HepG2 (cell line): ENCODE data around the gene NEK5. TPM values are rescaled to one million over a fixed set of nuclear protein-coding genes. Genes with fewer than 3 reads are reported as not detected.

ENCODE experiments used
- ATAC-seq: fragments of 200-7000 bp; cut with Tn5 transposase; 3 replicates; pipeline ENCODE4 v1.9.1; 2020; ENCODE audit warnings: mild to moderate bottlenecking, moderate library complexity
- BruUV-seq: library from RNA; stranded (reverse); fragments of 400-500 nt; replicated peaks from 2 replicates; lab custom pipeline; 2021; lab: Mats Ljungman, UMichigan
- CTCF ChIA-PET: fragments of 300-600 bp; formaldehyde crosslinking; extraction: SDS; loops from one replicate; lab custom pipeline; 2021; ENCODE audit warnings: low total read pairs, inconsistent platforms, low intra/inter-chr PET ratio; lab: Yijun Ruan, JAX
- POLR2A ChIA-PET: fragments of 350-600 bp; sonication (Branson Sonifier 250); formaldehyde crosslinking; loops from one replicate; lab custom pipeline; 2020; ENCODE audit warnings: antibody characterized with exemption, inconsistent platforms; lab: Yijun Ruan, JAX
- DNase-seq: peaks from one replicate; pipeline ENCODE4 v3.0.0-alpha.2; 2015; ENCODE audit warnings: low spot score
- FAIRE-seq: peaks from 3 replicates; lab custom pipeline; 2011; peaks lifted over from hg19 to GRCh38; lab: Jason Lieb, UNC
- H2AFZ ChIP-seq: one replicate; pipeline ENCODE4 v1.6.1; 2011; ENCODE audit warnings: low read length, inconsistent platforms
- H3K27ac ChIP-seq: fragments of 300-600 bp; 3 replicates; pipeline ENCODE4 v1.8.0; 2011; ENCODE audit warnings: mixed run types, mild to moderate bottlenecking, mixed read lengths, low read length, inconsistent platforms; ENCODE audit not compliant: insufficient read depth; ENCODE audit errors: extremely low read length
- H3K27me3 ChIP-seq, 2 experiments: fragments of 200-600 bp in 1 of 2; 2 replicates in 1 of 2; 3 replicates in 1 of 2; pipeline versions ENCODE4 v1.6.0 to v1.8.0; 2011; ENCODE audit warnings: low read length in 2 of 2, mild to moderate bottlenecking in 2 of 2, moderate library complexity in 2 of 2, inconsistent platforms in 1 of 2; ENCODE audit not compliant: insufficient read depth in 2 of 2, control insufficient read depth in 1 of 2
- H3K36me3 ChIP-seq, 2 experiments: fragments of 200-600 bp in 1 of 2; replicated peaks in 1 of 2; 2 replicates in 1 of 2; 3 replicates in 1 of 2; pipeline versions ENCODE4 v1.5.1 to v1.8.0; 2011; ENCODE audit warnings: low read length in 2 of 2, inconsistent platforms in 1 of 2; ENCODE audit not compliant: insufficient read depth in 2 of 2, control insufficient read depth in 1 of 2
- H3K4me1 ChIP-seq: 2 replicates; pipeline ENCODE4 v1.5.1; 2012; ENCODE audit warnings: low read length, inconsistent platforms; ENCODE audit not compliant: insufficient read depth
- H3K4me2 ChIP-seq: 2 replicates; pipeline ENCODE4 v1.6.0; 2011; ENCODE audit warnings: low read depth, low read length, inconsistent platforms
- H3K4me3 ChIP-seq, 3 experiments: fragments of 200-600 bp in 1 of 3; sonication (generic), shearing (Covaris generic) in 1 of 3; replicated peaks in 1 of 3; 2 replicates each; pipeline ENCODE4 v1.5.1; 2011 to 2016; ENCODE audit warnings: low read length in 3 of 3, inconsistent platforms in 2 of 3, low read depth in 2 of 3, mild to moderate bottlenecking in 2 of 3, control low read depth in 1 of 3, mixed read lengths in 1 of 3; ENCODE audit not compliant: insufficient read depth in 1 of 3
- H3K79me2 ChIP-seq: one replicate; pipeline ENCODE4 v1.6.1; 2011; ENCODE audit warnings: low read length, inconsistent platforms; ENCODE audit not compliant: insufficient read depth
- H3K9ac ChIP-seq: 2 replicates; pipeline ENCODE4 v1.6.0; 2011; ENCODE audit warnings: mild to moderate bottlenecking, low read depth, low read length, inconsistent platforms; ENCODE audit not compliant: insufficient read depth
- H3K9me3 ChIP-seq: 2 replicates; pipeline ENCODE4 v1.5.1; 2012; ENCODE audit warnings: mild to moderate bottlenecking, low read length
- H4K20me1 ChIP-seq: 2 replicates; pipeline ENCODE4 v1.6.0; 2011; ENCODE audit warnings: inconsistent platforms, mild to moderate bottlenecking, low read length, moderate library complexity; ENCODE audit not compliant: insufficient read depth
- BRCA1 ChIP-seq: sonication (generic); formaldehyde crosslinking; IDR thresholded peaks from 2 replicates; pipeline ENCODE4 v1.4.0; 2020; ENCODE audit warnings: missing genetic modification reagents
- ESRRA ChIP-seq: sonication (generic); formaldehyde crosslinking; IDR thresholded peaks from 2 replicates; pipeline ENCODE4 v1.5.1; 2020; ENCODE audit warnings: mild to moderate bottlenecking, low read depth, missing genetic modification reagents
- FOSL2 ChIP-seq: sonication (generic); formaldehyde crosslinking; IDR thresholded peaks from 2 replicates; pipeline ENCODE4 v1.4.0; 2020; ENCODE audit warnings: missing genetic modification reagents
- KLF6 ChIP-seq: IDR thresholded peaks from 2 replicates; pipeline ENCODE4 v1.8.0; 2016; ENCODE audit warnings: missing biosample characterization, missing genetic modification reagents
- MYPOP ChIP-seq: sonication (generic); formaldehyde crosslinking; IDR thresholded peaks from 2 replicates; pipeline ENCODE4 v1.8.1; 2023; ENCODE audit warnings: mild to moderate bottlenecking, moderate library complexity, missing genetic modification reagents
- PHF21A ChIP-seq: sonication (generic); formaldehyde crosslinking; IDR thresholded peaks from 2 replicates; pipeline ENCODE4 v1.5.0; 2020; ENCODE audit warnings: mild to moderate bottlenecking, missing genetic modification reagents
- POLR2AphosphoS5 ChIP-seq: IDR thresholded peaks from 2 replicates; pipeline ENCODE4 v1.6.1; 2012; ENCODE audit warnings: low read depth, low read length
- RAD21 ChIP-seq: fragments of 450-650 bp; formaldehyde crosslinking; IDR thresholded peaks from 2 replicates; pipeline ENCODE4 v1.5.0; 2020; ENCODE audit warnings: mild to moderate bottlenecking
- RFX3 ChIP-seq: IDR thresholded peaks from 2 replicates; pipeline ENCODE4 v1.6.1; 2016; ENCODE audit warnings: missing biosample characterization, missing genetic modification reagents
- SOX6 ChIP-seq, 2 experiments: fragments of 450-650 bp in 1 of 2; sonication (generic) in 1 of 2; formaldehyde crosslinking in 1 of 2; IDR thresholded peaks; 2 replicates each; pipeline versions ENCODE4 v1.4.0 to v1.6.1; 2017 to 2020; ENCODE audit warnings: antibody characterized with exemption in 1 of 2, mild to moderate bottlenecking in 1 of 2, missing genetic modification reagents in 1 of 2
- STAG1 ChIP-seq: sonication (generic); formaldehyde crosslinking; IDR thresholded peaks from 2 replicates; pipeline ENCODE4 v1.4.0; 2020; ENCODE audit warnings: missing genetic modification reagents
- TEAD3 ChIP-seq: optimal IDR thresholded peaks from 2 replicates; pipeline ENCODE3; 2016; ENCODE audit warnings: borderline replicate concordance
- TFAP4 ChIP-seq: sonication (generic); IDR thresholded peaks from 2 replicates; pipeline ENCODE4 v1.6.1; 2016; ENCODE audit warnings: low read depth, borderline replicate concordance
- ZNF281 ChIP-seq: sonication (generic); formaldehyde crosslinking; IDR thresholded peaks from 2 replicates; pipeline ENCODE4 v1.4.0; 2020; ENCODE audit warnings: missing genetic modification reagents, borderline replicate concordance
- ZNF331 ChIP-seq: sonication (generic); formaldehyde crosslinking; IDR thresholded peaks from 2 replicates; pipeline ENCODE4 v1.4.0; 2020; ENCODE audit warnings: missing genetic modification reagents
- ZNF607 ChIP-seq: sonication (generic); formaldehyde crosslinking; IDR thresholded peaks from 2 replicates; pipeline ENCODE4 v1.5.1; 2020; ENCODE audit warnings: missing genetic modification reagents, mild to moderate bottlenecking, borderline replicate concordance
- ZSCAN20 ChIP-seq: sonication (generic); formaldehyde crosslinking; IDR thresholded peaks from 2 replicates; pipeline ENCODE4 v1.4.0; 2020; ENCODE audit warnings: missing genetic modification reagents, mild to moderate bottlenecking, borderline replicate concordance
- ZSCAN31 ChIP-seq: sonication (generic); formaldehyde crosslinking; IDR thresholded peaks from 2 replicates; pipeline ENCODE4 v1.5.0; 2020; ENCODE audit warnings: low read depth, mild to moderate bottlenecking, missing genetic modification reagents
- WGBS: methylation state at CpG from one replicate; pipeline ENCODE4 v1.1.6; 2017; ENCODE audit warnings: low lambda C conversion rate; 5-methylcytosine and 5-hydroxymethylcytosine counted together
- in situ Hi-C: cut with HindIII; loops from 2 replicates; pipeline ENCODE4 v1.10.0; 2017; ENCODE audit warnings: low pct_unique_long_range_greater_than_20kb; ENCODE audit not compliant: extremely low pct_ligation_motif_present
- intact Hi-C: fragments of 100-400 bp; cut with micrococcal nuclease; formaldehyde crosslinking; loops from one replicate; pipeline ENCODE4 v1.10.0; 2022; ENCODE audit not compliant: unreplicated experiment
- polyA plus RNA-seq, 8 experiments: library from polyadenylated mRNA; depleted of rRNA in 3 of 8; stranded (reverse) in 7 of 8; unstranded in 1 of 8; fragments of >200 nt; fragmentation: Illumina TruSeq in 4 of 8; extraction: Trizol in 4 of 8; gene quantifications; 2 replicates each; pipeline versions ENCODE4 v1.2.1 to v1.2.3, GENCODE V29; 2011 to 2016; ENCODE audit warnings: low read depth in 4 of 8, missing spikeins in 1 of 8, mixed read lengths in 1 of 8; ENCODE audit not compliant: insufficient read depth in 1 of 8
- total RNA-seq, 5 experiments: library from RNA; depleted of rRNA; stranded (reverse); fragments of >200 nt; fragmentation: Illumina TruSeq; extraction: Trizol; gene quantifications; 2 replicates each; pipeline ENCODE4 v1.2.3, GENCODE V29; 2016; ENCODE audit warnings: low read depth in 1 of 5

The NEK5 gene
- total and polyA plus RNA-seq, 2 of the 13 experiments (the other 11 are each of a cell fraction or from before 2014, with no cell fraction given) = 0.12 to 0.22 TPM

- Histone ChIP-seq H4K20me1 (no peaks in the 10 kb centered on the region), H3K9me3 (no peaks in the 10 kb centered on the region), H3K4me3 (peak overlapping the region; percentile 63 to 78 (median 76)), H3K9ac (peak overlapping the region; percentile 37; the same call in 1 of the 2 replicates), H3K27me3 (no peaks in the 10 kb centered on the region), H3K27ac (no peak overlapping the region), H3K4me2 (peak overlapping the region; percentile 86), H3K79me2 (no peaks in the 10 kb centered on the region), H3K36me3 (peaks cover 6 to 21% of the 10 kb centered on the region in 2 experiments), H3K4me1 (peaks cover 14% of the 10 kb centered on the region), H2AFZ (peak overlapping the region; percentile 31)
- peak; percentile 68 for DNase-seq
- ChIA-PET POLR2A (interaction anchor here (0.9 to 2.3 kb wide), 7 partner anchors 57 to 192 kb away, joined by 3 to 12 read pairs (median 5); partner anchors contain the start of gene ALG11), CTCF (interaction anchor here (0.6 to 3.4 kb wide), 12 partner anchors 57 to 323 kb away, joined by 3 to 28 read pairs (median 8); partner anchors contain the start of genes TMEM272 and VPS36)
- no TSS peak for BruUV-seq
- WGBS = 2% methylated on average over 33 of the region's 33 CpGs
- FAIRE-seq = peak; percentile 91
- peak; percentile 80 for ATAC-seq
- in situ Hi-C loops (loop anchor here (5.0 to 10.0 kb wide), 4 partner anchors 56 to 313 kb away; partner anchors contain the start of genes ALG11 and ATP7B), intact Hi-C loops (loop anchor here (1.0 to 5.0 kb wide), 8 partner anchors 57 to 313 kb away; partner anchors contain the start of gene TMEM272)
- TF ChIP-seq ZSCAN20 (CRISPR knock-in tag) = 0 out of 2 replicates have a peak, but pooled peaks have one; percentile 43
- 0 out of 2 replicates have a peak, but pooled peaks have one; percentile 12 for TF ChIP-seq ZNF607 (CRISPR knock-in tag)
- TF ChIP-seq ZNF331 (CRISPR knock-in tag) = 0 out of 2 replicates have a peak, but pooled peaks have one; percentile 33
- TF ChIP-seq BRCA1 (CRISPR knock-in tag) = 0 out of 2 replicates have a peak, but pooled peaks have one; percentile 60
- TF ChIP-seq TFAP4 = 0 out of 2 replicates have a peak, but pooled peaks have one; percentile 11
- TF ChIP-seq RFX3 (CRISPR knock-in tag) = no peak
- 0 out of 2 replicates have a peak, but pooled peaks have one; percentile 8 for TF ChIP-seq FOSL2 (CRISPR knock-in tag)
- no peak for TF ChIP-seq KLF6
- TF ChIP-seq POLR2AphosphoS5 = no peak
- TF ChIP-seq PHF21A (CRISPR knock-in tag) = peak; percentile 38; the same call in 1 of the 2 replicates
- peak; percentile 87 for TF ChIP-seq RAD21 (CRISPR knock-in tag)
- peak; percentile 94 for TF ChIP-seq STAG1 (CRISPR knock-in tag)
- 0 out of 2 replicates have a peak, but pooled peaks have one; percentile 7 for TF ChIP-seq ZSCAN31
- peak; percentile 30 for TF ChIP-seq TEAD3 (CRISPR knock-in tag)
- TF ChIP-seq ZNF281 (CRISPR knock-in tag) = peak; percentile 56; the same call in 1 of the 2 replicates
- TF ChIP-seq SOX6 (IDR thresholded peaks at IDR 0.05) = no peak
- TF ChIP-seq SOX6 (CRISPR knock-in tag; IDR thresholded peaks at IDR 0.05) = 0 out of 2 replicates have a peak, but pooled peaks have one; percentile 36
- TF ChIP-seq MYPOP (CRISPR knock-in tag) = peak; percentile 44; the same call in 1 of the 2 replicates
- TF ChIP-seq ESRRA (CRISPR knock-in tag) = no peak
Observed at GRCh38 chr13:52127783-52128702, 830 bp downstream of the NEK5 start.
